Mucosa of descending colon (tissue), 3 donors: ENCODE results near the gene POU6F2. TPM values are rescaled to one million over a fixed set of nuclear protein-coding genes. Genes with fewer than 3 reads are reported as not detected.
"Not testable (repeated sequence)": the region's sequence is repeated elsewhere in the genome, so short reads cannot be mapped to it uniquely, and the experiment has no call there.

Experiments
- ATAC-seq: fragments of 200-7000 bp; cut with Tn5 transposase; one replicate; pipeline ENCODE4 v1.9.1; 2020; ENCODE audit warnings: mild to moderate bottlenecking, moderate library complexity
- DNase-seq, 3 donors: peaks; one replicate each; pipeline ENCODE4 v3.0.0-alpha.2; 2020
- H3K36me3 ChIP-seq: fragments of 200-600 bp; one replicate; pipeline ENCODE4 v1.8.0; 2021; ENCODE audit warnings: low read depth, mild to moderate bottlenecking
- H3K4me1 ChIP-seq: fragments of 200-600 bp; one replicate; pipeline ENCODE4 v1.8.0; 2021; ENCODE audit warnings: low read depth, mild to moderate bottlenecking
- H3K4me3 ChIP-seq: fragments of 200-600 bp; one replicate; pipeline ENCODE4 v1.8.0; 2021; ENCODE audit warnings: mild to moderate bottlenecking
- H3K9me3 ChIP-seq: fragments of 200-600 bp; one replicate; pipeline ENCODE4 v1.8.0; 2021; ENCODE audit warnings: mild to moderate bottlenecking
- intact Hi-C, 2 donors: fragments of 100-400 bp; cut with DNase I in 1 of 2; cut with micrococcal nuclease in 1 of 2; formaldehyde crosslinking; loops; one replicate each; pipeline versions ENCODE4 v1.11.0 to v1.11.1; 2022; cut with DNase I, micrococcal nuclease
- total RNA-seq, 3 donors: library from RNA; stranded (reverse); fragmentation: NEBNext Ultra II Directional in 2 of 3; extraction: Animal tissue kit (Norgen Biotek cat#: 25700) in 2 of 3; gene quantifications; one replicate each; pipeline versions ENCODE4 v1.2.1 to v1.2.4, GENCODE V29; 2021 to 2023
- TF ChIP-seq, protein P1 (sequence below): fragments of 200-600 bp; IDR thresholded peaks from one replicate; pipeline ENCODE4 v1.8.0; 2022; ENCODE audit warnings: antibody characterized with exemption, mild to moderate bottlenecking
- donor health status: DM: no; HTN: no; CAD: no; lungs with moderate emphysema.
- donor health status: DM: no; HTN: no; CAD: no.
- donor health status: DM: no; HTN: yes; CAD: no.

POU6F2 gene
- total RNA-seq, 3 donors from 2014 or later = 0.90 TPM; not detected in 2

GRCh38 chr7:39321245-39321644, 343.5 kb downstream of the POU6F2 start:
- H3K9me3 ChIP-seq = no peaks in the 10 kb centered on the region
- TF ChIP-seq, protein P1, sequence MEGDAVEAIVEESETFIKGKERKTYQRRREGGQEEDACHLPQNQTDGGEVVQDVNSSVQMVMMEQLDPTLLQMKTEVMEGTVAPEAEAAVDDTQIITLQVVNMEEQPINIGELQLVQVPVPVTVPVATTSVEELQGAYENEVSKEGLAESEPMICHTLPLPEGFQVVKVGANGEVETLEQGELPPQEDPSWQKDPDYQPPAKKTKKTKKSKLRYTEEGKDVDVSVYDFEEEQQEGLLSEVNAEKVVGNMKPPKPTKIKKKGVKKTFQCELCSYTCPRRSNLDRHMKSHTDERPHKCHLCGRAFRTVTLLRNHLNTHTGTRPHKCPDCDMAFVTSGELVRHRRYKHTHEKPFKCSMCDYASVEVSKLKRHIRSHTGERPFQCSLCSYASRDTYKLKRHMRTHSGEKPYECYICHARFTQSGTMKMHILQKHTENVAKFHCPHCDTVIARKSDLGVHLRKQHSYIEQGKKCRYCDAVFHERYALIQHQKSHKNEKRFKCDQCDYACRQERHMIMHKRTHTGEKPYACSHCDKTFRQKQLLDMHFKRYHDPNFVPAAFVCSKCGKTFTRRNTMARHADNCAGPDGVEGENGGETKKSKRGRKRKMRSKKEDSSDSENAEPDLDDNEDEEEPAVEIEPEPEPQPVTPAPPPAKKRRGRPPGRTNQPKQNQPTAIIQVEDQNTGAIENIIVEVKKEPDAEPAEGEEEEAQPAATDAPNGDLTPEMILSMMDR = no peak
- no peaks in the 10 kb centered on the region for H3K36me3 ChIP-seq
- no peaks in the 10 kb centered on the region for H3K4me1 ChIP-seq
- no peak for ATAC-seq
- intact Hi-C loops = no loop called here
- H3K4me3 ChIP-seq = no peak overlapping the region
- no peak for DNase-seq

DNA sequence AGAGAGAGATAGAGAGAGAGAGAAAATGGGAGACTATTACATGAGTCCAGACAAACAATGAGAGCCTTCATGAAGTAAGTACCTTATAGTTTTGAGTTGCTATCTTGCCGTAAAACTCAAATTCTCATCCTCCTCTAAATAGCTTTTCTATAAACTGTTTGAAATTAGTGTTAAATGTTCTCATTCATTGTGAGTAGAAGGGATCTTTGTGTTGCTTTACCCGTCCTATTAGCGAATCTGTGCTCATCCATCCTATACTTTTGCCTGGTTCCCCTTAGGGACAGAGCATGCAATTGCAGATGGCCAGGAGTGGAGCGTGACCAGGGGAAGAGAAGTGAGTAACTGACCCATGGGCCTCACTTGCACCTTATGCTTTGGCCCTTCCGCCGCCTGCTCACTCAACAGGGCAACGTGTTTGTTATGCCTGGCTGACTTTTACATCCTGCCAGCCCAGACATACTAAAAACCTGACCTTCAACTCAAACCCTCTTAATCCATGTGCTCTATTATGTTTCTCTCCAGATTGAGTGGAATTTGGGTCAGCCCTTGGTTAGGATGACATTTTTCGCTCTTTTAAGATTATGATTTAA, 344.3 kb downstream of the POU6F2 start:
- no peak for DNase-seq
- Histone ChIP-seq H3K4me3 (no peak overlapping the region), H3K9me3 (no peaks in the 10 kb centered on the region), H3K36me3 (no peaks in the 10 kb centered on the region), H3K4me1 (no peaks in the 10 kb centered on the region)
- intact Hi-C loops = no loop called here
- ATAC-seq = no peak
- TF ChIP-seq, protein P1 = no peak

DNA sequence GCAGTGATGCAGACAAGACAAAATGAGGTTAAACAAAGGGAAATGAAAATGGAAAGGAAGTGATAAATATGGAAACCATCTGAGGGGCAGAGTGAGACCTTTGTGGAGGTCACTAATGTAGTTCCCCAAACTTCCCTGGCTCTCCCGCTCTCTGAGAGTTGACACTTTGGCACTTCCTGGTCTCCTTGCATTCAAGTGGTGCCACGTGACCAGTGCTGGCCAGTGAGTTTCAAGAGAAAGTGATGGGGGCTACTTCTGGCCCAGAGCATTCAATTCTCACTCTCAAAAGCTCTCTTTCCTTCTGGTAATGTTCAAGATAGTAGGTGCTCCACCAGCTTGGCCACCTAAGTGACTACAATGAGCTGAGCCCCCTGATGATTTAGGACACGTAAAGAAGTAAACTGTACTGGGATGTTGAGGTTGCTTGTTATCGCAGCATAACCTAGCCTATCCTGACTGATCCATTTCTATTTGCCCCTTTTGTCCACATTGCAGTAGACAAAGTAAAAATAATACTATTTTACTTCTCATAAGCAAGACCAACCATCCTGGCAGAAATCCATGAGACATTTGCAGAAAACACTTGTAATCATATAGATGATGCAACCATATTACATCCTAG, 346.5 kb downstream of the POU6F2 start:
- no peak for ATAC-seq
- Histone ChIP-seq H3K4me1 (no peaks in the 10 kb centered on the region), H3K36me3 (no peaks in the 10 kb centered on the region), H3K4me3 (no peak overlapping the region), H3K9me3 (no peaks in the 10 kb centered on the region)
- TF ChIP-seq, protein P1 = no peak
- intact Hi-C loops = no loop called here
- DNase-seq = no peak

- H3K4me3 ChIP-seq, intact Hi-C loops, H3K9me3 ChIP-seq, ATAC-seq, H3K36me3 ChIP-seq, DNase-seq, H3K4me1 ChIP-seq: not testable (repeated sequence)
These were observed 353.9 kb downstream of the POU6F2 start for GRCh38 chr7:39331607-39332006.

DNA sequence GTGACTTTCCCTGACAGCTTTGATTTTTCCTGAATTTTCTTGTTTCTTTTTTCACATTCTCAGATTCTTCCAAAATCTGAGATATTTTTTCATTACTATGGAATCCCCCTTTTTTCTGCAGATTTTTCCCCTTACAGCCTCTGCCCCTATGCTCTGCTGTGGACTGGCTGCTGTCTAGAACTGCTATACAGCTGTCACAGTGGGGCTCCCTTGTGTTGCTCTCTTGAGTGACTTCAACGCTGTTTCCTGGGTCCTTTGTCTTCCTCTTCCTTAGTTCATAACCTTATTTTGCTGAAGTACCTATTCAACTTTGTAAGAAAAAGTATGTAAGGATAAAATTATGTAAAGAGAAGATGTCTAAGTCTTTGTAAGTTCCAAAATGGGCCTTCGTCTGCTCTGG, 354.4 kb downstream of the POU6F2 start:
- Histone ChIP-seq H3K4me1 (no peaks in the 10 kb centered on the region), H3K4me3 (no peak overlapping the region), H3K36me3 (no peaks in the 10 kb centered on the region), H3K9me3 (no peaks in the 10 kb centered on the region)
- TF ChIP-seq, protein P1 = no peak
- ATAC-seq = no peak
- intact Hi-C loops = no loop called here
- DNase-seq = no peak

DNA sequence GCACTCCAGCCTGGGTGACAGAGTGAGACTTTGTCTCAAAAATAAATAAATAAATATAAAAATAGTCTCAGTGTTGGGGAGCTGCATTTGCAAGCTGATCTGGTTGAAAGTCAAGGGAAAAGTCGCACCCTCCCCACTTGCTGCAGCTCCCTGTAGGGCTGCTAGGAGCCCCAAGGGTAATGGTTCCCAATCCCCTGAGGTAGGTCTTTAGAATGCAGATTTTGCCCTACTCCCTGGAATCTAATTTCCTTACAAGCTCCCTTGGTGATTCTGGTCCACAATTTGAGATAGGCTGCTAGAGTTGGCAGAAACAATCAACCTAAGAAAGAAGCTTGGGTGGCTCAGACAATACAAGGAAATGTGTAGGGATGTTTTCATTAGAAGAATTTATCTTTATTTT, 356.0 kb downstream of the POU6F2 start:
- ATAC-seq = no peak
- DNase-seq = no peak
- intact Hi-C loops = no loop called here
- TF ChIP-seq, protein P1 = no peak
- Histone ChIP-seq H3K9me3 (no peaks in the 10 kb centered on the region), H3K4me3 (no peak overlapping the region), H3K4me1 (no peaks in the 10 kb centered on the region), H3K36me3 (no peaks in the 10 kb centered on the region)
